OCI-LY7 (cell line): ENCODE results near the gene TP63. TPM values are rescaled to one million over a fixed set of nuclear protein-coding genes. Genes with fewer than 3 reads are reported as not detected.

Experiments
- BruUV-seq: library from RNA; stranded (reverse); fragments of 400-500 nt; replicated peaks from 2 replicates; lab custom pipeline; 2021; lab: Mats Ljungman, UMichigan
- CTCF ChIA-PET: fragments of 300-600 bp; sonication (Branson Sonifier 250); formaldehyde crosslinking; loops from one replicate; lab custom pipeline; 2022; ENCODE audit warnings: antibody characterized with exemption; ENCODE audit not compliant: unreplicated experiment; lab: Charles Lee
- POLR2A ChIA-PET: fragments of 300-600 bp; sonication (Branson Sonifier 250); formaldehyde crosslinking; loops from one replicate; lab custom pipeline; 2022; ENCODE audit warnings: antibody characterized with exemption; lab: Charles Lee
- DNase-seq: peaks from one replicate; pipeline ENCODE4 v3.0.0-alpha.2; 2015; ENCODE audit warnings: low spot score
- H2AFZ ChIP-seq: fragments of 200-600 bp; sonication (generic), shearing (Covaris generic); 2 replicates; pipeline ENCODE4 v1.6.1; 2014; ENCODE audit warnings: mild to moderate bottlenecking, antibody characterized with exemption, low read length, moderate library complexity
- H3K27ac ChIP-seq: fragments of 200-600 bp; sonication (generic); 2 replicates; pipeline ENCODE4 v1.5.1; 2014; ENCODE audit warnings: mixed run types, low read depth, mild to moderate bottlenecking, moderate library complexity, low read length, inconsistent platforms; ENCODE audit not compliant: poor library complexity, severe bottlenecking
- H3K36me3 ChIP-seq: fragments of 200-600 bp; sonication (generic); 2 replicates; pipeline ENCODE4 v1.6.1; 2014; ENCODE audit warnings: mild to moderate bottlenecking, antibody characterized with exemption, low read length, moderate library complexity, mixed read lengths; ENCODE audit not compliant: insufficient read depth
- H3K4me1 ChIP-seq: fragments of 200-600 bp; sonication (generic); 2 replicates; pipeline ENCODE4 v1.5.1; 2014; ENCODE audit warnings: mild to moderate bottlenecking, low read length; ENCODE audit not compliant: insufficient read depth, poor library complexity, severe bottlenecking
- H3K4me2 ChIP-seq: fragments of 200-600 bp; sonication (generic); 2 replicates; pipeline ENCODE4 v1.6.1; 2014; ENCODE audit warnings: mild to moderate bottlenecking, low read length
- H3K4me3 ChIP-seq: fragments of 200-600 bp; sonication (generic); 2 replicates; pipeline ENCODE4 v1.5.1; 2014; ENCODE audit warnings: mild to moderate bottlenecking, low read depth, low read length; ENCODE audit not compliant: poor library complexity, severe bottlenecking
- H3K79me2 ChIP-seq: fragments of 200-600 bp; sonication (generic); 2 replicates; pipeline ENCODE4 v1.6.1; 2016; ENCODE audit warnings: low read depth, mild to moderate bottlenecking, low read length, moderate library complexity, mixed read lengths; ENCODE audit not compliant: insufficient read depth
- H3K9me2 ChIP-seq: fragments of 200-600 bp; sonication (generic); 2 replicates; pipeline ENCODE4 v1.6.1; 2016; ENCODE audit warnings: mild to moderate bottlenecking, low read length, mixed read lengths; ENCODE audit not compliant: insufficient read depth
- H3K9me3 ChIP-seq: fragments of 200-600 bp; sonication (generic); 2 replicates; pipeline ENCODE4 v1.6.1; 2014; ENCODE audit warnings: mild to moderate bottlenecking, mixed run types, low read length, mixed read lengths
- H4K20me1 ChIP-seq: fragments of 200-600 bp; sonication (generic); 2 replicates; pipeline ENCODE4 v1.6.1; 2014; ENCODE audit warnings: mild to moderate bottlenecking, antibody characterized with exemption, low read length, moderate library complexity, mixed read lengths; ENCODE audit not compliant: insufficient read depth
- CTCF ChIP-seq: fragments of 200-600 bp; sonication (generic); conservative IDR thresholded peaks from 2 replicates; pipeline ENCODE4 v1.5.1; 2014; ENCODE audit warnings: mild to moderate bottlenecking, antibody characterized with exemption, low read length, moderate library complexity, mixed read lengths
- EZH2phosphoT487 ChIP-seq: fragments of 200-600 bp; sonication (generic); IDR thresholded peaks from 2 replicates; pipeline ENCODE4 v1.6.1; 2018; ENCODE audit warnings: low read depth, borderline replicate concordance, mild to moderate bottlenecking, mixed run types, antibody characterized with exemption, low read length, moderate library complexity, mixed read lengths
- intact Hi-C: fragments of 100-400 bp; cut with micrococcal nuclease; formaldehyde crosslinking; loops from one replicate; pipeline ENCODE4 v1.10.0; 2022; ENCODE audit not compliant: unreplicated experiment
- total RNA-seq, 2 experiments: library from RNA; depleted of rRNA in 1 of 2; stranded (reverse); fragments of >200 nt in 1 of 2; shearing (Covaris generic) in 1 of 2; gene quantifications; 2 replicates each; pipeline ENCODE4 v1.2.3, GENCODE V29; 2014 to 2022

TP63 gene
- total RNA-seq, 2 experiments from 2014 or later, result 0.16 to 1.1 TPM

- no peak for TF ChIP-seq CTCF
- TF ChIP-seq EZH2phosphoT487, result no peak
- BruUV-seq, result no TSS peak
Measured at GRCh38 chr3:189898559-189899153, 267.5 kb downstream of the TP63 start.

GRCh38 chr3:189899186-189899585 lies 268.0 kb downstream of the TP63 start:
- no peaks in the 10 kb centered on the region for H3K9me2 ChIP-seq
- POLR2A ChIA-PET, result no interaction called here
- no peaks in the 10 kb centered on the region for H3K9me3 ChIP-seq
- no peak overlapping the region for H3K27ac ChIP-seq
- no peaks in the 10 kb centered on the region for H4K20me1 ChIP-seq
- BruUV-seq, result no TSS peak
- H3K4me2 ChIP-seq, result no peak overlapping the region
- no peak overlapping the region for H2AFZ ChIP-seq
- H3K36me3 ChIP-seq, result no peaks in the 10 kb centered on the region
- H3K4me3 ChIP-seq, result no peak overlapping the region
- H3K79me2 ChIP-seq, result no peaks in the 10 kb centered on the region
- no peak for TF ChIP-seq CTCF
- no peak for TF ChIP-seq EZH2phosphoT487
- H3K4me1 ChIP-seq, result no peaks in the 10 kb centered on the region
- intact Hi-C loops, result no loop called here
- CTCF ChIA-PET, result no interaction called here
- DNase-seq, result no peak

More at GRCh38 chr3:189898559-189899153, 267.5 kb downstream of the TP63 start:
- no peak overlapping the region for H2AFZ ChIP-seq
- no peaks in the 10 kb centered on the region for H3K9me3 ChIP-seq
- no peak overlapping the region for H3K27ac ChIP-seq
- H3K4me1 ChIP-seq, result no peaks in the 10 kb centered on the region
- H3K36me3 ChIP-seq, result no peaks in the 10 kb centered on the region
- no peaks in the 10 kb centered on the region for H3K9me2 ChIP-seq
- DNase-seq, result no peak
- no peaks in the 10 kb centered on the region for H3K79me2 ChIP-seq
- no peak overlapping the region for H3K4me3 ChIP-seq
- ChIA-PET POLR2A (interaction anchor here (0.7 to 1.1 kb wide), 2 partner anchors 9 to 1075 kb away, joined by 3 read pairs; no protein-coding TSS in a partner anchor), CTCF (no interaction called here)
- intact Hi-C loops, result no loop called here
- H3K4me2 ChIP-seq, result no peak overlapping the region
- H4K20me1 ChIP-seq, result no peaks in the 10 kb centered on the region

- Histone ChIP-seq H3K27ac (no peak overlapping the region), H3K4me1 (no peaks in the 10 kb centered on the region), H2AFZ (no peak overlapping the region), H4K20me1 (no peaks in the 10 kb centered on the region), H3K9me3 (no peaks in the 10 kb centered on the region), H3K4me2 (no peak overlapping the region), H3K4me3 (no peak overlapping the region), H3K9me2 (no peaks in the 10 kb centered on the region), H3K36me3 (no peaks in the 10 kb centered on the region), H3K79me2 (no peaks in the 10 kb centered on the region)
- intact Hi-C loops, result no loop called here
- CTCF ChIA-PET, result no interaction called here
- POLR2A ChIA-PET, result interaction anchor here (0.6 kb wide), 1 partner anchor 227 kb away, joined by 3 read pairs; no protein-coding TSS in a partner anchor
- DNase-seq, result no peak
- BruUV-seq, result no TSS peak
- no peak for TF ChIP-seq EZH2phosphoT487
- no peak for TF ChIP-seq CTCF
Measured at GRCh38 chr3:189900578-189900977, 269.4 kb downstream of the TP63 start.
